Measurements from ENCODE around the gene ITPR2.
"Not testable (repeated sequence)": the region's sequence is repeated elsewhere in the genome, so short reads cannot be mapped to it uniquely, and the experiment has no call there.

The ITPR2 gene

GRCh38 chr12:26496170-26496569 lies 336.8 kb downstream of the ITPR2 start:
- no peak for DNase-seq

- no peak for DNase-seq
Measured at GRCh38 chr12:26493656-26494055, 339.3 kb downstream of the ITPR2 start.

GRCh38 chr12:26492406-26492805 lies 340.6 kb downstream of the ITPR2 start:
- no peak for DNase-seq

- no peak for DNase-seq
Measured at GRCh38 chr12:26489908-26490307, 343.1 kb downstream of the ITPR2 start.

- DNase-seq = no peak
Measured at GRCh38 chr12:26488351-26488750, 344.6 kb downstream of the ITPR2 start.

GRCh38 chr12:26473291-26473690 lies 359.7 kb downstream of the ITPR2 start:
- no peak for DNase-seq

GRCh38 chr12:26471560-26471959 lies 361.4 kb downstream of the ITPR2 start:
- DNase-seq = no peak

- DNase-seq = no peak
Measured at GRCh38 chr12:26469421-26470180, 363.4 kb downstream of the ITPR2 start.

GRCh38 chr12:26467351-26467750 lies 365.6 kb downstream of the ITPR2 start:
- DNase-seq = no peak

- DNase-seq = peak in 1 of 2 experiments; percentile 51
Measured at GRCh38 chr12:26466726-26467125, 366.3 kb downstream of the ITPR2 start.

- no peak for DNase-seq
Measured at GRCh38 chr12:26465419-26466097, 367.4 kb downstream of the ITPR2 start.

GRCh38 chr12:26461776-26462175 lies 371.2 kb downstream of the ITPR2 start:
- no peak for DNase-seq

- no peak for DNase-seq
Measured at GRCh38 chr12:26460361-26460760, 372.6 kb downstream of the ITPR2 start.

GRCh38 chr12:26455936-26456574 lies 376.9 kb downstream of the ITPR2 start:
- no peak for DNase-seq

GRCh38 chr12:26453246-26453645 lies 379.7 kb downstream of the ITPR2 start:
- DNase-seq = no peak

- no peak for DNase-seq
Measured at GRCh38 chr12:26452511-26452910, 380.5 kb downstream of the ITPR2 start.

- DNase-seq = no peak
Measured at GRCh38 chr12:26451763-26452162, 381.2 kb downstream of the ITPR2 start.

GRCh38 chr12:26445909-26446308 lies 387.1 kb downstream of the ITPR2 start:
- no peak for DNase-seq

GRCh38 chr12:26443309-26443708 lies 389.7 kb downstream of the ITPR2 start:
- no peak for DNase-seq

- DNase-seq = no peak
Measured at GRCh38 chr12:26441434-26441833, 391.6 kb downstream of the ITPR2 start.

- DNase-seq = no peak
Measured at GRCh38 chr12:26435069-26435404, 398.0 kb downstream of the ITPR2 start.

- DNase-seq = peak; percentile 47 to 62
Measured at GRCh38 chr12:26434299-26435068, 398.5 kb downstream of the ITPR2 start.

- DNase-seq = not testable (repeated sequence)
Measured at GRCh38 chr12:26433701-26434100, 399.3 kb downstream of the ITPR2 start.
